ENCODE results near the gene QARS1.

The QARS1 gene

GRCh38 chr3:49122022-49122421, 17.5 kb upstream of the QARS1 start:
- intact Hi-C loops (cut with DNase I), result no loop called here
- DNase-seq, result no peak

- DNase-seq, result no peak
- intact Hi-C loops (cut with DNase I), result no loop called here
Observed at GRCh38 chr3:49121132-49121736, 16.7 kb upstream of the QARS1 start.

GRCh38 chr3:49120438-49121131, 16.0 kb upstream of the QARS1 start, which contains the start of gene USP19:
Gene USP19 (minus strand): TSS chr3:49120823. CDS start chr3:49119145, 1,678 bp downstream.
- peak; percentile 89 to 98 (median 96) for DNase-seq
- intact Hi-C loops (cut with DNase I), result no loop called here

- intact Hi-C loops (cut with DNase I), result no loop called here
- no peak for DNase-seq
Observed at GRCh38 chr3:49120096-49120437, 15.5 kb upstream of the QARS1 start.

GRCh38 chr3:49119439-49119838, 14.9 kb upstream of the QARS1 start:
- intact Hi-C loops (cut with DNase I), result no loop called here

GRCh38 chr3:49119036-49119435, 14.5 kb upstream of the QARS1 start:
- peak in 3 of 42 donors; percentile 14 to 26 (median 24) for DNase-seq

More at GRCh38 chr3:49119439-49119838, 14.9 kb upstream of the QARS1 start:
- no peak for DNase-seq

GRCh38 chr3:49112262-49112661, 7.7 kb upstream of the QARS1 start:
- no peak for DNase-seq
- intact Hi-C loops (cut with DNase I), result no loop called here

More at GRCh38 chr3:49119036-49119435, 14.5 kb upstream of the QARS1 start:
- intact Hi-C loops (cut with DNase I), result no loop called here

GRCh38 chr3:49111347-49111746, 6.8 kb upstream of the QARS1 start:
- intact Hi-C loops (cut with DNase I), result no loop called here
- no peak for DNase-seq

- DNase-seq, result no peak
- intact Hi-C loops (cut with DNase I), result no loop called here
Observed at GRCh38 chr3:49110780-49111179, 6.2 kb upstream of the QARS1 start.

- DNase-seq, result no peak
- intact Hi-C loops (cut with DNase I), result loop anchor here (10.0 kb wide), 1 partner anchor 246 kb away; the partner anchor contains the start of gene GPX1
Observed at GRCh38 chr3:49108346-49108745, 3.8 kb upstream of the QARS1 start.

- DNase-seq, result no peak
- intact Hi-C loops (cut with DNase I), result loop anchor here (10.0 kb wide), 1 partner anchor 251 kb away; the partner anchor contains the start of gene GPX1
Observed at GRCh38 chr3:49104052-49104426, 518 bp downstream of the QARS1 start.

- intact Hi-C loops (cut with DNase I), result loop anchor here (10.0 kb wide), 1 partner anchor 255 kb away; the partner anchor contains the start of gene GPX1
- no peak for DNase-seq
Observed at GRCh38 chr3:49100046-49100615, 4.4 kb downstream of the QARS1 start.

GRCh38 chr3:49098910-49099630, 5.5 kb downstream of the QARS1 start:
- no peak for DNase-seq
- intact Hi-C loops (cut with DNase I), result loop anchor here (10.0 kb wide), 1 partner anchor 74 kb away; the partner anchor contains the start of genes IMPDH2 and NDUFAF3

GRCh38 chr3:49098429-49098828, 6.1 kb downstream of the QARS1 start:
- intact Hi-C loops (cut with DNase I), result loop anchor here (10.0 kb wide), 1 partner anchor 74 kb away; the partner anchor contains the start of genes IMPDH2 and NDUFAF3
- no peak for DNase-seq

GRCh38 chr3:49093853-49094767, 10.4 kb downstream of the QARS1 start, which contains the start of gene QRICH1:
Gene QRICH1 (minus strand): TSS chr3:49094071. CDS start chr3:49077017, 17,054 bp downstream.
- peak; percentile 90 to 98 (median 96) for DNase-seq
- intact Hi-C loops (cut with DNase I), result loop anchor here (10.0 kb wide), 1 partner anchor 69 kb away; the partner anchor contains the start of genes IMPDH2 and NDUFAF3

GRCh38 chr3:49092938-49093852, 11.4 kb downstream of the QARS1 start:
- intact Hi-C loops (cut with DNase I), result loop anchor here (10.0 kb wide), 1 partner anchor 68 kb away; the partner anchor contains the start of genes IMPDH2 and NDUFAF3
- DNase-seq, result peak; percentile 59 to 90 (median 82)

GRCh38 chr3:49081429-49081828, 23.1 kb downstream of the QARS1 start:
- intact Hi-C loops (cut with DNase I), result no loop called here
- DNase-seq, result no peak

All from head of caudate nucleus (tissue), 42 donors.